Endometrium (tissue), 2 donors: ENCODE data around the gene RGS5.

Experiments used
- FAIRE-seq: peaks from 2 replicates; lab custom pipeline; 2012; peaks lifted over from hg19 to GRCh38; lab: Jason Lieb, UNC
- donor health status: control.
- donor health status: control.

RGS5 gene

DNA sequence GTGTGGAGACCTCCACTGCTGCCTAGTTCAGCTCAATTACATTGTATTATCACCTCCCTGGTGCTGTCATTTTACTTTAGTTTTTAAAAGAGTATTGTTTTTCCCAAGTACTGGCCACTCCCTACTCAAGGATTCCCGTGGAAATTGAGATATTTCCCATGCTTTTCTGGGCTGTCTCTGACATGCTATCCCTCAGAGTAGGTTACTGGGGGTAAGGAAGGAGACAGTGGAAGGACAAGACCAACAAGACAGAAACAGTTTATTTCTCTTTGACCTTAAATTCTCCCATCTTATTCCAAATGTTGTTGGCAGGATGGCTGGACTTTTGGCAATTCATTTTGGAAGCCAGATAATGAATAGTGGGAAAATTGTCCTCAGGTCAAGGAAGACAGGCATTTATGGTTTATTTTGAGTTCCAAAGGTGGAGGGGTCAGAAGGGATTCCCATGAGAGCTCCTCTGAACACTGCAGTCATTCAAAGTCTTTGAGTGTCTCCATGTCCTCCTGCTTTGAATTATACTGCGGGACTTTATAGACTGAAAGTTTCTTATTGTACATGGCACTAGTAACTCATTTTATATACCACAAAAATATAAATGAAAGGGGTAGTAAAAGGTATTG, 20.3 kb downstream of the RGS5 start:
- FAIRE-seq, result no peak

DNA sequence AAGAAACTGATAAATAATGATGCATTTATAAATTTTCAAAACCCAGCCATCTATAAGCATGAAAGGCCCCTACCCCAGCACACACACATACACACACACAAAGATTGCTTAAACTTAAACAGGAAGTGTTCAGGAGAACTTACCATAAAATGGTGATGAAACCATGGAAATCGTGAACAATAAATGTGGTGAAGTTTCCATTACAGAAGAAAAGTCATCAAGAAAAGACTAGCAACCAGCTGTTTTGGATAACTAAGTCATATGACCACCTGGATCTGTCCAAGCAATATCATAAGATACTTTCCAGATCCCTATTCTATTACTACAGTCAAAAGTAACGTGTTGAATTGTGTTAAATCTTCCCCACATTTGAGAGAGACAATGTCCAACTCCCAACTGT, 24.1 kb downstream of the RGS5 start:
- no peak for FAIRE-seq

DNA sequence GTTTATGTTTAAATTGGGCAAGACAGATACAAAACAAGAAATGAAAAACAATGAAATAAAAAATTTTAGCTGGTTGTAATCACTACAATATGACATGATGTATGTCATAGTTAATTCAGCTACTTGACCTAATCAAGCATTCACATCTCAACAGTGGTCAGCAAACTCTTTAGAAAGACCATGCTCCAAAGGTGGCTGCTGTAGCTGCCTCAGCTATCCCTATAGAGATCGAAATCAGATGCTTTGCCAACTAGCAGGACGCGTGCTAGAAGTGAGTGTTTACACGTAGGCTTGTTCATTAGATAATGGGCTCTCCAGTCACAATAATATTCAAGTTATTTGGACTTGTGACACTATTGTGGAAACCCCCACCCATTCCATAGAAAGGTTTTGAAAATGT, 25.9 kb downstream of the RGS5 start:
- no peak for FAIRE-seq

DNA sequence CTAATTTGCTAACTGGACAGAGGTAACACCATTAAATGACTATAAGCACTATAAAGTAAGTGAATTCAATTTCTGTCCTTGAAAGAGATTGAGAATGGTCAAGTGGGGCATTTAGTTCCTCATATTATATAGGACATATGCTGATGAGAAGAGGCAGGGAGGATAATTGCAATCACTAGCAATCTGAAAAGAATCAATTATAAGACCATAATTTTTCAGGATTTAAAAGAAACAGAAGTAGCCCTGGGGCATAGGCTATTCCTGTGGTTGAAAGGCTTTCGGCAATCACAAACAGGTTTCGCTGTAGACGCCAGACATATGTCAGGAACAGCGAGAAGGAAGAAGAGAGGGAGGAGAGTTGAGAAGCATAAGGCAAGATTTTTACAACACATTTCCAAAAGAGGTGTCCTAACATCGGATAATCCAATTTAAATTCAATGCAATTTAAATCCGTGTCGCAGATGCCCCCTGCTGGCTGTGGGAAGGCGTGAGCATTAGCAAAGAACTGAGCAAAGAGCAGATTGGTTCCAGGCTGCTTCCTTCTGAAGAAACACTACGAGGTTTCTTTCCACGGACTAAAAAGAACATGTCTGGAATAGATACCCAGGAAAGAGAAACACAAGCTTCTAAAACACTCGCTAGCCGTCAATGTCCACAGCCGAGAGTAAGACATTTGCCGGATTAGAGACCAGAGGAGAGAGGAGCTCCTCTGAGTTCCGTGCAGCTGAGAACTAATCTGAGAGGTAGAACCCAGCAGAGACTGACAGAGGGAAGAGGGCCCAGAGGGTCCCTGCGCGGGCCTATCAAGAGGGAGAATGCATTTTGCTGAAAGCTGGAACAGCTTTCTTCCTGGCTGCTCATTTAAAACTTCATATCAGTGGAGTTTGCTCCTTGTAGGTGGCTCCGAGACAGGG, 27.9 kb downstream of the RGS5 start:
- no peak for FAIRE-seq

DNA sequence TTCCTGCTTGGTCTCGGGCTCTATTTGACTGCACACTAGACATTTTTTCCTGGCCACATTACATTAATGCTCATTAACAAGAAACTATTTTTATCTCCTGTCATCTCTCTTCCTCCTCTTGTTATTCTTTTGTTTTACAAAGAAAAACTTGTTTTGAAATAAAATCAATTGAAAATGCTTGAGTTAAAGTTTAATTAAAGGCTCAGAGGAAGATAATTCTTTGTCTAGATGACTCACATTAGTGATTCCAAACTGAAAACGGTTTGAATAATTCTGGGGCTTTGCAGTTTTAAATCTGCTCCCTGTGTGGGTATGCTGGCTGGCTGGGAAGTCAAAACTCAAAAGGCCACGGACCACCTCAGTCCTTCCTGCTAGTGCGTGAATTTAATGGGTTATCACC, 29.6 kb downstream of the RGS5 start:
- no peak for FAIRE-seq

DNA sequence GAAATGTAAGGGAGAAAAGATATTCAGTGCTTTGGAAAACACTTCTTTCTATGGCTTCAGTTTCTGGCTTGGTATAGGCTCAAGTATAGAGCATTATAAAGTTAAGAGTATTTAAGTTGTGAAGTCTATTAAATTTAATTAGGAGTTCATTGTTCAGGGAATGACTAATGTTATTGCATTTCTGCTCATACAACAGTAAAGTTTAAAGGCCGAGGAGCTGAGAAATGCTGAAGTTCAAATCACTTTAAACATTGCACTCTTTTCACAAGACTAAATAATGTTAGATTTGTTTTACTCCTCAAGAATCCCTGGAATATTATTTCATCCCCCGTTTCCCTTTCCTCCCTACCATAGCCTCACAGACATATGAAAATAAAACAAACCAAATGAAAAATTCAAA, 30.1 kb downstream of the RGS5 start:
- FAIRE-seq, result peak; percentile 96

DNA sequence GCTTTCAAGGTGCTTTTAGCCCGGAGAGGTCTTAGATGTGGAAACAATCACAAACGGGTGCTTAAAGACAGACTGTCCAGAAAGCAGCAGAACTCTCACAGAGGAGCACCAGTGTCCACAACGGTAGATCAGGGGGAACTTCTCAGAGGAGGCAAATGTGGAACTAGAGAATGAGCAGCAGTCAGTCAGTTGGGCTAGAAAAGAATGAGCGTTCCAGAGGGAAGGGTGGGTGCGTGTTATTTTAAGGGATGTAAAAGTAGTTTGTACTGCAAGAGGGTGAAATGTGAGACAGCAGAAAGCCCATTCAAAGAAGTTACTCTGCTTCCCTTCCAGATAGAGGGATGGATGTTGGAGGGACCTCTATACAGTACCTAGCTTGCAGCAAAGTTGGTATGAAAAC, 30.9 kb downstream of the RGS5 start:
- no peak for FAIRE-seq

DNA sequence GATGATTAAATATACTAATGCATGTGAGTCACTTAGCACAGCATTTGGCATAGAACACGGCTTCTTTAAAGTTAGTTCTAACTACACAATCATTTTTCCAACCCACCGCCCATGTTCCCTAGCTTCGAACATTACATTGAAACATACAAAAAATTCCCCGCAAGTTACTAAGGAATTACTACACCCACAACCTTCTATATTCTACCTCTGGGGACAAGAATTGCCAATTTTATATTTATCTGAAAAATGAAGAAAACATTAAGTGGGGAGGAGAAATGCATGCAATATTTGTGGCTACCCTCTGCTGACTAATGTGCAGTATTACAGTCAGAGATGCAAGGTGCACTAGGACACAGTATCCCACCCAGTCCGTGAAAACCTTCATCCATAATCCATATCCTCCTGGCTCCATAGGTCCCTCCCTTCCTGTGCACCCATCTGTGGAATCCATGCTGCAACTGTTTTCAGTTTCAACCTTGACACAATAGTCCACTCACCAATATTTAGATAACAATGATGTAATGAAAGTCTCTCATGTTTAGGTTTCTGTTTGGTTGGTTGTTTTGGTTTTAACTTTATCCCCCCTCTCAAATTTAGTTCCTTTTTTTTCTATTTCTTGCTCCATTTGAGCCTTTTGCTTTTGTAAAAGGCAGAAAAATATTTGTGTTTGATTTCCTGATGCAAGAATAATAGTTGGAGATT, 31.6 kb downstream of the RGS5 start:
- FAIRE-seq, result peak; percentile 15

DNA sequence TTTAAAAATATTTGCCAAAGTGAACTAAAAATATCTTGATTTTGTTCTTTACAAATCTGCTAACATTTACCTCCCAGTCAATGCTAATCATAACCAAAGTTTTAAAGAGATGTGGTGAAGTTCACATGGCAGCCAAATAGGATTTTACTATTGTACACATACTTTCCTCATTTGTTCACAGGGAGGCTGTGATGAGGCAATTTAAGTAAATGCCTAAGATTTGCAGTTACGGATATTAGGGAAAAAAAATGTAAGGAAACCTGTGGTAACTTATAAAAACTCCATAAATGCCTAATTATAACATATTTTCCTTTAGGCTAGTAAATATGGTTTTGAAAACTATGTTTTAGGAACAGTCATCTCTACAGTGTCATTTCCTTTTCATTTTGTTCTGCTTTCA, 32.4 kb downstream of the RGS5 start:
- FAIRE-seq, result no peak

DNA sequence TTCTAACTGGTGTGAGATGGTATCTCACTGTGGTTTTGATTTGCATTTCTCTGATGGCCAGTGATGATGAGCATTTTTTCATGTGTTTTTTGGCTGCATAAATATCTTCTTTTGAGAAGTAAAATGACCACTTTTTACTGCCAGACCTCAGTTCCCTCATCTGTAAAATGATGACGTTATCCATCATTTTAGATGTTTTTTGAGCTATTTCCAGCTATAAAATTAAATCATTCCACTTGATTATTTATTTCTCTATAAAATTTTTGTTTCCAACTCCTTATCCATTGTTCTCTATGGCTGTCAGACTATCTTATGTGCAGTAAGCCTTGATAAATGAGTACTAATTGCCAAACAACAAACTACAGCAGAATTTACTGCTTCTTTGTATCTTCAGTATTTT, 33.2 kb downstream of the RGS5 start:
- no peak for FAIRE-seq

DNA sequence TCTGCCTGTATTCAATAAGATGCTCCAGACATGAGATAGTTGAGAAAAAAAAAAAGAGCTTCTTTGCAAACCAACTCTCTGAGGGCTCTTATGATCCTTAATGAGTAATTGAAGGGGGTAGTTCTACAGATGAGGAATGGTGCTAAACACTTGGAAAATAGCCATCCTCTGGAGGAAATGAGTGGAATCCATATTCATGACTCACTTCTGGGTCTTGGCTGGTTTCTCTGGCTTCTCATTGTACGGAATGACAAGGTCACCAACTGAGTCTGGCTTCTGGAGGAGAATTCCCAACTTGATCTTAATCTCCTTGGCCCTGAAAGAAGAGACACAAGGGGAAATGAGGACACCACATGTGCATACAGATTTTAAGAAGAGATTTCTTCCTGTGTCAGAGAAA, 34.7 kb downstream of the RGS5 start:
- FAIRE-seq, result peak; percentile 92

DNA sequence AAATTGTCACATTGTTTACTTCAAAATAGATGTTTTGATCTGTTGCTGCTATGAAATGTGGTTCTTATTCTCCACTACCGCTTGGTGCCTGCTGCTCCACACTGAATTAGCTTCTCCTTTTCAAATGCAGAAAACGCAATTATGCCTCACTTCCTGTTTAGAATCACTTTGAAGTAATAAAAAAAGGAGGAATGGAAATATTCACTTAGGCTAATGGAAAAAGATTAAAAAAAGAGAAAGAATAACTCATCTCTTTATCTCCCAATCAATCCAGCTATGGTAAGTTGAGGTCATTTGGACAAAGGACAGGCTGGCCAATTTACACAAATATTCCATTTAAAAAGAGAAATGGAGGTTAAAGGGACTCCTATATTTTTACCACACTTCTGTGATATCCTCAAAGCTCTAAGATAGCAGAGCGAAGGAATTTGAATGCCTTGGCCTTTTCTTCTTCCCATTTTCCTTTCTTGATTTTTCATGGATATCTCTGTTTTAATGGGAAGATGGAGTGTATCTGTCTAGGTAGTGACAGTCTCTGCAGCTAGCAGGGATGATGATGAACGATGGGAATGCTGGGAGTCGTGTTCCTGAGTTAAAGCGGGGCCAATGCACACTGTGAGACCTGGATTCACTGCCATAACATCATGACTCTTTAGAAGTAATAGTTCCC, 35.7 kb downstream of the RGS5 start:
- no peak for FAIRE-seq

DNA sequence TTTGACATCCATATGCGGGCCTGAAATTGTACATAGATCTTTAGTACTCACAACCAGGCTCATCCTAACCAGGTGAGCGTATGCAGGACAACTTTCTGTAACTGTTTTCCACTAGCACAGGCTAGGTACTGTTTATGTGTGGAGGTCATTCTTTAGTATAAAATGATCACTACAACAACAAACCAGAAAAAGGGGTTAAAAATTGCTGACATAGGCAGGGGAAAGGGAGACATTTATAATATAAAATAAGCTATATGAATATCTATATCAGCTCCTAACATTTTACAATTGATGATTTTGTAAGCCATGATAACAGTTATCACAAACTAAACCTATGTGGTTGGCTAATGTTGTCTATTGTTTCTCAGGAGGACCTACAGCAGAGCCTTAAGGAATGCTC, 37.6 kb downstream of the RGS5 start:
- no peak for FAIRE-seq

DNA sequence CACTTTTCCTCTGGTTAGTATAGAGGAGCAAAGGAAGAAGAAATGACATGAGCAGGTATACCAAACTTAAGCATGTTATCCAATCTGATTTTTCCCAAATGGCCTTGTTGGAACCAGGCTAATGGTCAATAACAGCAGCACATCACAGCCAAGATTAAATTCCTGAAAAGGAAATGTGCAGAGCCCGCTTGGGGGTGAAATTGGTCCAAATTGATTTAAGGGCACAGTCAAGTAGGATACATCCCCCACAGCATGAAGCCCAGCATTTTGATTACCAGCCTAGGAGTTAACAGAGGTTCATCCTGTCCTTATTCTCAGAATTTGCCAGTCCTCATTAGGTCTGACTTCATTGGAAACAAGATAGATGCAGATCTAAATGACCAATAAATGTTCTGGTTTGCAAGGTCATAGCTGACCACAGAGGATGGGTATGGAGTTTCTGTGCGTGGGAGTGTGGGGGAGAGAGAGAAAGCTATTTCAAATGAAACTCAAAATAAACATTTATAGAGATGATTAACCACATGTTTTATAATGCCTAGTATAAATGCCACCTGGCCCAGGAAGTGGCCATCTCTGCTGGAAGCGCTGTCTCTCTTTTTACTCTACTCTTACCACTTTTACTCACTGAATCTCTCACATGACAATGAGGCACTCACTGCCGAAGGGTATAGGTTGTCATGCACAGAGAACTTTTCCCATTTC, 38.7 kb downstream of the RGS5 start:
- no peak for FAIRE-seq

DNA sequence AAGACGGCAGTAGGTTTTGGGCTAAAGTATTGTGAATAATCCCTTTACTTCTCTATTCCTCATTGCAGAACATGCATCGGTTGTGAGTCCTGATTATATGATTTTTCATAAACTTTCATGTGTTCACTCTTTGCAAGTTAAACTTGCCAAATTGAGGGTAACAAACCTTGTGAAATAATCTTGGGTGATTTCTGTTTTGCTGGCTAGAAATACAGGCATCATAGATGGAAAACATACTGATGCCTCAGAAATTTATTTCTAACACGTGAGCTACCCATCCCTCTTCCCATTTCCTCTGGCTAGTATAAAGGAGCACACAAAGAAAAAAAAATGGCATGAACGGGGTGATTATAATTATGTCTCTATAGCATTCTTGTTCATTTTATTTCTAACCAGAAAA, 39.6 kb downstream of the RGS5 start:
- no peak for FAIRE-seq

DNA sequence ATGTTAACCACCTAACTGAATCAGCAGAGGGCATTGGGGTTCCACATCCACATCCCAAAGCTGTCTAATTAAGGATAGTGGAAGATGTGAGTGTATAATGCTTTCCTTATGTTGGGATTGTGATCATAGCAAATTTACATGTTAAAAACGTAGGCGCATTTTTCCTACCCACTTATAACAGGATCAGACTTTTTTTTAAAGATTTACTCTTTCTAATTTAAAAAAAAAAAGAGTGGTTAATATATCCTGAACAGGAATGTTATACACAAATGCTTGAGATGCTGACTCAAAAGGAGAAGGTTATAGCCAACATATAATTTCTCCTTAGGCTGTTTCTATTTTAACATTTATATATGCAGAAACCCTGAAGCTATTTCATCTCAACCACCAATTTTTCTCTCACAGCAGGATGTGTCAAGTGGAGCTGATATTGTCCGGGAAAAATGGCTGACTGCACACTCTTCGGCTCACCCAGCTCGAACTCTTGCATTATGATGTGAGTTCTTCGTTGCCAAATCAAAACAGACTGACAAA, 40.3 kb downstream of the RGS5 start:
- FAIRE-seq, result no peak

DNA sequence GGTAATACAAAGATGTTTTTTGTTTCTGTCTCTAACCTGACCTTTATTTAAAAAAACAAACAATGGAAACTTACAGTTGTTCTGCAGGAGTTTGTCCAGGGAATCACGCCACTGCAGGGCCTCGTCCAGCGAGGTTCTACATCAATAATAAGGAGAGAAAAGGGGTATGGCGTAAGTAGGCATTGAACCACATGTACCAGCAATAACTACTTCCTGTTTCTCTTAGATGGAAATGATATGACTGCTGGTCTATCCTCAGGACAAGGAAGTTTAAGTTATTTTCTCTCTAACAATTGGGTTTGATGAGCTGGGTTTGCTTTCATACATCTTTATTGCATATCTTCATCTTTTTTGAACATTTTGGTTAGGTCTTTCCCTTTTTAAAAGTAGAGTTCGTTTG, 40.9 kb downstream of the RGS5 start:
- no peak for FAIRE-seq

DNA sequence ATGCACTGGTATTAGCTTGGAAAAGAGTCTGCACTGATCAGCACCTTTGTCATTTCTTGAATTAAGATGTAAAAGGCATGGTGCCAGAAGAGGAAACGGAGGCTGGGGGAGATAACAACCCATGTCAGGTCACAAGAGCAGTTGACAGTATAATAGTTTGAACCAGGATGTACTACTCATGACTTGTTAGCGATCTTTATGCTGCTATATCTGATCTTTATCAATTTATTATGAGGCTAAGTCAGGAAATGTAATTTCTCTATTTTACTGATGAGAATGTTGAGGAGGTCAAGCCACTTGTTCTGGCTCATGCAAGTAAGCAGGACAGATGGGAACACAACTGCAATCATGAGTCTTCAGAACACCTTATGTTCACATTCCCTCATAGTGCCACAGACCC, 41.4 kb downstream of the RGS5 start:
- FAIRE-seq, result no peak

DNA sequence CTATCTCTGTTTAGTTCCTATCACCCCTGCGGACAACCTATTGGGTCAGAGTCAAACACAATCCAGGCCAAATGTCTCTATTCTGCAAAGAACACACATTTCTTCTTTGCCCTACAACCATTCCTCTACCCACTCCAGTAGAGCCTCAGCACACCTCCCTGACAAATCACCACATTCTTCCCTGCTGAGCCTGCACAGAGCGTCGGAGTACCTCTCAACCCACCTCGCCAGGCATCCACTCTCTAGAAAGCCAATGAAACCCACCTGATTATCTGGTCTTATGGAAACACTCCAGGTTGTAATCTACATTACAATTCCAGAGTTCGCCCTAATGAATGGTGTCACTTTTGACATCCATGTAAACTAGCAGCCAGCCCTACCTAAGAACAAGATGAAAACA, 47.1 kb downstream of the RGS5 start:
- no peak for FAIRE-seq

DNA sequence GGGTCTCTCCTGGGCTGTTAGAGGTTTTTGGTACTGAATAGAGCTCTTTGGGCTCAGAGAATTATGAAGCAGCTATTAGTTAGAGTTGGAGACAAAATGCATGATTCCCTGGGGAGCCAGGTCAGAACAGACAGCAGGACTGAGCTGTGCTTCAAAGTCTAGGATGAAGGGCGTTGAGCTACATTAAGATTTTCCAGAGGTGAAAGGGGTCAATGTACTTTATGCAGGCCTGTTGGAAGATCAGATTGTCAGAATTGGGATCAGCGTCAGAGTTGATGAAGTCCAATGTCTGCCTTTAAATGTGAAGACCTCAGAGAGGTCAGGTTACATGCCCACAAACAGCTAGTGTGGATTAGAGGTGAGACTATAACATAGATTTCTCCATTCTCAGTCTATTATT, 53.8 kb downstream of the RGS5 start:
- no peak for FAIRE-seq

DNA sequence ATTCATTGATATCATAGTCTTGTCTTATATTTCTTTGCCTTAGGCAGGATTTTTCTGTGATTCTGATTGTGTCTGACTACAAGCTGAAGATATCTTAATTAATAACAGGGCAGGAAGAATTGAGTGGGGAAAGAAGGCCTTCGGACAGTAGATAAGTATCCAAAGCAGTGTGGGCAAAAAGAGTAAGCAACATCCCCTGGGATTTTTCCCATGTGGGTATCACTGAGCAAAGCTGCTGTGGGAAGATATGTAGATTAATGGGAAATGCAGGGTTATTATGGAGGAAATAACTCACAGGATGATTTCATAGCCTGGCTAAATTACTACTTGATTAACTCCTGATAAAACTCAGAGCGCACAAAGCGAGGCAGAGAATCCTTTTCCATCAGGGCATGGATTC, 55.7 kb downstream of the RGS5 start:
- no peak for FAIRE-seq

DNA sequence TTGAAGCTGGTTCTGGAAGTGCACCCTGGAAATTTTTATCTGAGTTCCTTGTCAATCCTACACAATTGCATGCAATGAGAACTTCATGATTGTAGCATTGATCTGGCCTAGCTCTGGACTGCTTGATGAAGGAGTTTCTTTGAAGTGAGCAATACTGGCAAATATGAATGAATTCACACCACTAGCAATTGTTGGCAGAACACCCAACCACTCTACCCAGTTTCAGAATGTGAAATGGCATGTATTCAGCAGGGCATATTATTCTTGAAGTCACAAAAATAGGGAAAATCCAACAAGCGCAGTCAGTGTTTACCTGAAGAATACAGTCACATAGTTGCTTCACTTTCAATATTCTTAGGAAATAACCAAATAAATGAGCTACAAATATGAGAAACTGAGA, 57.3 kb downstream of the RGS5 start:
- no peak for FAIRE-seq
